HG03469 (cell line): ENCODE data around the gene SLC26A9.

Source experiments
- ATAC-seq: cut with Tn5 transposase; IDR thresholded peaks from one replicate; pipeline ENCODE4 v1.9.1; 2021; ENCODE audit warnings: mild to moderate bottlenecking, moderate library complexity, moderate number of reproducible peaks; ENCODE audit not compliant: unreplicated experiment

Gene SLC26A9

DNA sequence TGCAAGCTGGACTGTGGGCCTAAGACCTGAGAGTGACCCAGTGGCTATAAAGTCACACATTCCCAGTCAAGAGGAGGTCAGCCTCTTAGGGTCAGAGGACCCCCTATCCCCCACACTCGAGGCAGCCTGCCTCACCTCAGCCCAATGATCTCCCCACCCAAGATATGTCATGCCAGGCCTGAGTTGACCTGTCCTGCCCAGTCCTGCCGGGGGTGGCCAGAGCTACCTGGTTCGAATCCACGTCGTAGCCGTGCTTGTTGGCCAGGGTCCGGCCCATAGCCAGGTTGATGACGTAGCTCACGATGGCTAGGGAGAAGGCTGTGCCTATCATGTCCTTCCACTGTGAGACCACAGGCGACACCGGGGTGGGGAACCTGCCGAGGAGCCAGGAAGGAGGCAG, 15.6 kb downstream of the SLC26A9 start:
- no peak for ATAC-seq

DNA sequence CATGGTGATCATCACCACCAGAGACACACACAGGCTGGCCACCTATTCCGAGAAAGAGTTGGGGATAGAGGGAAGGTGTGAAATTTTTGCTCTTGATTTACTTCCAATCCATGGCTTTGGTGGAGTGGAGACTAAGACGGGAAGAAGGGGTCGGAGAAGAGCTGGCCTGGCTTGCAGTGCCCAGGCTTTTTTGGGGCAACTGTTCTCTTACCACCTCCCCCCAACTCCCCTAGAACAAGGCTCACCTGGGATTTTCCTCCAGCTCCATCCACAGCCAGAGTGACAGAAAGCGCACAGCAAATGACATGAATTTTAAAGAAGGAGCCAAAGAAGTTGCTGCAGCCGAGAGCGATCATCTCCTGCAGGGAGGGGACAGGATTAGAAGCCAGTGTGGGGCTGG, 16.0 kb downstream of the SLC26A9 start:
- ATAC-seq: no peak

DNA sequence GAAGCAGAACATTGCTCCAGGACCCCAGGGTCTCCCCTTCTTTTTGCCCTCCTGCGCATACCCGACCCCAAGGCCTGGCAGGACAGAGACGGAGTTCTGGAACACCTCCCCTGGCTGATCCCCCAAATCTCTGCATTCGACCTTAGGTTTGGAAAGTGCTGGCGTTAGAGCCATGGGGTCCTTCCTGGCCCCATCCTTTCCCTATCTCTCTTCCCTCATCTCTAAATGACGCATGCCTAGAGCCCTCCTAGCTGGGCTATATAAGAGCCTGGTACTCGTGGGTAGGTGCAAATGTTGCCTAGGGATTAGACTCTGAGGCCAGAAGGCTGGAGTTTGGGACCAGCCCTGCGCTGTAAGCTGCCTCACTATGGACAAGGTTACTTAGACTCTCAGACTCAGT, 16.6 kb downstream of the SLC26A9 start:
- ATAC-seq: no peak

DNA sequence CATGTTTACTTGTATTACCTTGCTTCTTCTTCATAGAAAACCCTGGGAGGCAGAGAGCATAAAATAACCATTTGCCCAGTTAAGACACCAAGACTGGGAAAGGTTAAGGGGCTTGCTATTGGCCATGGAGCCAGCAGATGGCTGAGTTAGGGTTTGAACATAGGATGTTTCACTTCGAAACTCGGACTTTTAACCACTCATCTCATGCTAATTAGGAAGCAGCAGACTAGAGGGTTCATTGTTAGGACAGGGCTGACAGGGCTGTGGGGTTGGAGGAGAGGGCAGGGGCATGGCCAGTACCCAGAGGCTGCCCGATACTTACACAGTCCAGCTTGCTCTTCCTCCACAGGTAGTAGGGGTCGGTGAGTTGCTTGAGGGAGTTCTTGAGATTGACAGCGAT, 17.0 kb downstream of the SLC26A9 start:
- no peak for ATAC-seq

DNA sequence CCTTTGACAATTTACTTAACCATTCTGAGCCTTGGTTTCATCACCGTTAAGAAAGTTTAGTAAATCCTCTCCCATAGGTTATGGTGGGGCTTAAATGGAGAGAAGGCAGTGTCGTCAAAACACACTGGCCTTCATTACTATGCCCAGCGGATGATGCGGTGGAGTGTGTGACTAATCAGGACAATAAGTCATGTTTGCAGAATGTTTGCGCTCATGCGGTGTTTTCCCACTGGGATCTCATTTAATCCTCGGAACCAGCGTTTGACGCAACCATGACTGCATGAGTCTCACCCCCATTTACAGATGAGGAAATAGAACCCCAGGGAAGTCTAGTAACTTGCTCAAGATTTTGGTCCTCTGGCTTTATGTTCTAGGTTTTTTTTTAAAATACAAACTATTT, 17.5 kb downstream of the SLC26A9 start:
- ATAC-seq: no peak

DNA sequence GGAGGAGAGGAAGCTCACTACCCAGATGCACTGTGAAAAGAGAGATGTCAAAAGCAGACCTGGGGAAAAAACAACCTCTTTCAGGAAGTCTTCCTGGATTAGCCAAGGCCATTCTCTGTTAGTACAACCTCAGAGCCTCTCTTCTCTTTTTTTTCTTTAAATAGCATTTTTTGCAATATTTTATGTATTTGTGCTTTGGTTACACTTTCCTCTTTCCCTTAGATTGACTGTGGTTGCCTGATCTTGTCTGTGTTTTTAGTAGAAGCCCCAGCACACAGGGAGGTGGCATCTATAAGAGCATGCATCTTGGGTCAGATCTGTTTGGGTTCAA, 18.8 kb downstream of the SLC26A9 start:
- ATAC-seq: no peak

DNA sequence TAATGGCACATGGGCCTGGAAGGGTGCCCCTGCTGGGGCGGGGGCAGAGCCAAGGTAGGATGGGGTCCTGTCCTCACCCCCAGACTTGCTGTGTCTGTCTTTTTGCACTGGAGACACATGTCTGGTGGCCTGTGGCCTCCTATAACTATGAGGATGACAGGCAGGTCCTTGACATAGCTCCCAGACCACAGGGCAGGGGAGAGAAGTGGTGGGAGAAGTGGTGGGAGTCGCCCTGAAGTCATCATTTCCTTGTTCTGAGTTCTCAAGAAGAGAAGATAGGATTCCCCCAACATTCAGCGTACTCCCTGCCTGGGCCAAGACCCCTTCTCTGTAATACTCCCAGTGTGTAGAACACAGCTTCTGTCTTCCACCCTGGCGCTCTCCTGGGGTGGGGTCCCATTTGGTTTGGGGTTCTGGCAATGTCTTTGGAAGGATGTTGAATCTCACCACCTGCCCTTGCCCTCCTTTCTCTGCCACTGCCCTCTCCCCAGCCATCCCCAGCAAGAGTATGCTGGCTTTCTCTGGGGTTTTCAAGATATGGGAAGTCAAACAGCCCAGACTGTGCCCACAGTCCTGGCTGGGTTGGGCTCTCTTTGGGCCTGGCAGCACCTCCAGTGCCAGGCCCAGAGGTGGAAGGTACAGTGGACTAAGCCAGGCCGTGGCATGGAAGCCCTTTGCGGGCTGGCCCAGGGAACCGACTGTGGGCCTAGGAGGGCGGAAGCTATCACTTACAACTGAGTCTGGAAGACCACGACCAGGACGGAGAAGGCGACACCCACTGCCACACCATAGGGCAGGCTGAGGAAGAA, 19.4 kb downstream of the SLC26A9 start:
- ATAC-seq: no peak

DNA sequence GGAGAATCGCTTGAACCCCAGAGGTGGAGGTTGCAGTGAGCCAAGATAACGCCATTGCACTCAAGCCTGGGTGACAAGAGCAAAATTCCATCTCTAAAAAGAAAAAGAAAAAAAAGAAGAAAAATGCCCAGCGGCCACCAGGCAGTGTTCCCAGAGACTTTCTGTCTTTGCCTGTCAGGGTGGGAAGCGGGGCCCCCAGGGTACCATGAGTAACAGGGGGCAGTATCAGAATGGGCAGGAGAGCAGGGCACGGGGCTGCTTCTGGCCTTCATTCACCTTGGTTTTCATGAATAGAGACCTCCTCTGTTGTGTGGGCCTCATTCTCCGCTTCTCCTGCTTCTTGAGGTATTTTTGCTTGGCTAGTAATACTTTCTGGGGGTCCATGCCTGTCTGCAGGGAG, 20.4 kb downstream of the SLC26A9 start:
- ATAC-seq: no peak

DNA sequence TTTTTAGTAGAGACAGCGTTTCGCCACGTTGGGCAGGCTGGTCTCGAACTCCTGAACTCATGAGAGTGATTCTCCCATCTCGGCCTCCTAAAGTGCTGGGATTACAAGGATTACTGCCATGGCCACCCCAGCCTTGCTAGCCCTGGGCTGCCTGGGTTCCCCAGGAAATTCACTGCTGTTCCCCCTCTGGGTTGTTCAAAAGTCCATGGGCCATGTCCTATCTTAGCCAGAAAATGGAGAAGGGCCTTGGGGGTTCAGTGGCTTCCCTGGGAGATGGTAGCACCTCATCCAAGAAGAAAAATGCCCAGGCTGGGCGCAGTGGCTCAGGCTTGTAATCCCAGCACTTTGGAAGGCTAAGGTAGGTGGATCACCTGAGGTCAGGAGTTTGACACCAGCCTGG, 20.9 kb downstream of the SLC26A9 start:
- ATAC-seq: no peak

DNA sequence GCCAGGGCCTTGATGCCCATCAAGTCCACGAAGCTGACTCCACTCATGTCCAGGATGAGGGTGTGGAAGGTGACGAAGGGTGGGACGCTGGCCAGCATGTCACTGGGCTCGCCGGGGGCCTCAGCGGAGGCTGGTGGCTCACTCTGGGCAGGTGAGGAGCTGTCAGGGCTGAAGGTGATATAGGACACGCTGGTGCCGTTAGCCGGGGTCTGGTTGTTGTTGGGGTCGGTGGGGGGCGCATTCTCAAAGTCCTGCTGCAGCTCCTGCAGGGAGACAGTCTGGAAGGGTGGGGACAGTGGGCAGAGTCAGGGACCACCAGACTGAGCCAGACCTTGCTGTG, 21.7 kb downstream of the SLC26A9 start:
- ATAC-seq: no peak

DNA sequence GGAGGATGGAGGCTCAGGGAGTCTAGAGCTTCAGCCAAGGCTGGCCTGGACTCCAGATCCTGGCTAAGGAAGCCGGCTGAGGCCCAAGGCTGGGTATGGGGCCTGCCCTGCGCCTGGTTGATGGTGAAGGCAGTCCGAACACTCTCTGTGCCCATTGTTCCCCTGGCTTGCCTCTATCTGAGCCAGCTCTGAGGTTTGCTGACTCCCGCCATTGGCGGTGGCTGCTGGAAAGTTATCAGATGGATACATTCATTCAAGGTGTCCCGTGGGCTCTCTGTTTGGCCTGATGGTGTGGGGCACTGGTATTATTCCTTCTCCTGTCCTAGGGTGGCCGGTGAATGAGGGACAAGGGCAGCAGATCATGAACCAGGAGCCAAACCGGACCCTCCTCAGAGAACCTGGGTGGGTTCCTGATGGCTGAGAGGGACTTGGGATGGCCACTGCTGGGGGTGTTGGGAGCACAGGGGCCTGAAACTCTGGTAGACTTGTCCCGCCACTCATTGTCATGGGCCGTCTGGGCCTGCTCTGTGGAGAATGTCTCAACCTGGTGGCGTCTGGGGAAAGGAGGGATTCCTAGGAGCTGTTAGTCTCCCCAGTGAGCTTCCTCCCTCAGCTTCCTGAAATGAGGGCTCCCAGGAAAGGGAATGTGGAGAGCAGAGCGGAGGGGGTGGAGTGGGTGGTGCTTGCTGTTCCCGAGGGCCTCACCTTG, 22.2 kb downstream of the SLC26A9 start:
- no peak for ATAC-seq

DNA sequence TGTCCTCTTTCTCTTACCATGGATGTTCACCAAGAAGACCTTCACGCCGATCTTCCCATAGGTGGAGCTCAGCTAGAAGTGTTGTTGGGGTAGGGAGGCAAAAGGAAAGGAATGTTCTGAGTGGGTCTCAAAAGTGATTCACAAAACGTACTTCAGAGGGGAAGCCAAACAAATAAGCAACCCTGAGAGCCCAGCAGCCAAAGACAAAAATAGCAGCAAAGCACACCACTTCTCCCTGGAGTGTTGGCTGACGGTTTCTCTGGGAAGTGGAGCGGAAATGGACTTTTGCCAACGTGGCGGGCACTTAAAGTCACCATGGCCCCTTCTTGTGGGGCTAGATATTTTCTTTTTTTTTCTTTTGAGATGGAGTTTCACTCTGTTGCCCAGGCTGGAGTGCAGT, 23.1 kb downstream of the SLC26A9 start:
- ATAC-seq: no peak

DNA sequence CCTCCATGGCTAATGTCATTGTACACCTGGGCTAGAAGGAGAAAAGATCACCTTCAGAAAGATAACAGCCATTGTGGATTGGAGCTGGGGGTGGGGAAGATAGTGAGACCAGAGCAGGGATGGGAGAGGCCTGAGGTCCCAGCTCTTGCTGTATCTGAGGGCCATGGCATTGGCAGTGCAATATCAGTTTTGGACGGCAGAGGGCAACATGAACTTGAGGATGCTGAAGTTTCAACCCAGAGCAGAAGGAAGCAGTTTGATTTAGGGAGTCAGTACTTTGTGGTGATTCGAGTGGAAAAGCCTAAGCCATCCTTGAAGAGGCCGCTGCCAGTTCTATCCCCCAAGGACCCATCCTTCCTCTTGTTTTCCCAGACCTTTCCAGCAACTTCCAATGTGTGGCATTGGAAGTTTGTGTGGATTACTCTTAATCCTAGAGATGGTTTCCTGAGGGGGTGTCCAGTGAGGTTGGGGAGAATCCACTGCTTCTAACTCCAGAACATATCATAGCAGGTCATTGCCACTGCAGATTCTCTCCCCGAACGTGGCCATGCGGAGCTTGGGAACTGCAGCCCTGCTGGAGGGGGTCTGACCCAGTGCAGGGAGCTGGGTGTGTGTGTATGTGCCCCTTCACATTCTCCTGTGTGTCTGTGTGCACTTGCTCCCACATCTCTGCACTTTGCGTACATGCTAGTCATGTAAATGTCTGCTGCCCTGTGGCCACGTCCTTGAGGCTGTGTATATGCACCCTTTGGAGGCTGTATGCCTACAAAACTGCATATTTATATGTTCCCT, 24.1 kb downstream of the SLC26A9 start:
- no peak for ATAC-seq

DNA sequence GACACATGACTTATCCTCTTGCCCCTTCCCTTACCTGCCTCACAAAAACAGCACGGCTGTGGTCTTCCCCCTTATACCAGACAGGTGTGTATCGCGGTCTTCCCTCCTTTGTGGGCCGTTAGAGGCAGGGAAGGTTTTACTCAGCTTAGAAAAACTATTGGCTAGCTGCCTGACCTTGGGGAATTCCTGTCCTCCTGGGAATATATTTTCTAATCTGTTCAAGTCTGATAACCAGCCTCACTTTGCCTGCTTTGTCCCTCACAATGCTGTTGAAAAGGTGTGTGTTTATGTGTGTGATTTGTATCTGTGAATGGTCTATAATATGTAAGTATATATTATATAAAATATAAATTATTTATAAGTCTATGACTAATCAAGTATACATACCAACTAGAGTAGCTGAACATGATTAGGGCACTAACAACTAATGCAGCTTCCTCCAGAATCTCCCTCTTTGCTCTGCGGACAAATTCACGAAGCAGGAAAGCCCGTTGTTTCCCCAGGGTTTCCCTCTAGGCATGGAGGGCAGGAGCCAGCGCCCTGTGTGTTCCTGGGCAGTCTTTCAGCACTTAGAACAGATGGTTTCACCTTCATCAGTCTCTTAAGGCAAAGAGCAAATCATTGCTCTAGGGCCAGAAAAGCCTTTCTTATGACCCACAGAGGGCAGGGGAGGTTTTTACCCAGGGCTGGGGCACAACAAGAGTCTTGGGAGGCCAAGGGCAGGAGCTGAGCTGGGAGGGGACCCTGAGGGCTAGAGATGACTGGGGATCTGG, 25.6 kb downstream of the SLC26A9 start:
- ATAC-seq: no peak

DNA sequence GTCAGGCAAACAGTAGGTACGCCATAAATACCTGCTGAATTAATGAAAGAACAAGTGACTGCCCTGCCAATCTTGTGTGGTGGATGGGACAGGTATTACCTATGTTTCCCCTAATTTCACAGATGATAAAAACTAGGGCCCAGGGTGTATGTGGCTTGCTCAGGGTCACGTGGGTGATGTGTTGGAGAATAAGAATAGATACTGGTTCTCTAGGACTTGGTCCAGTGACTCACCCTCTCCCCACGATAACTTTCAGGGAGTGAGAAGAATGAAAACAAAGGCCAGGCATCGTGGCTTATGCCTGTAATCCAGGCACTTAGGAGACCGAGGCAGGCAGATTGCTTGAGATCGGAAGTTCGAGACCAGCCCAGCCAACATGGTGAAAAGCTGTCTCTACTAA, 26.7 kb downstream of the SLC26A9 start:
- ATAC-seq: no peak

DNA sequence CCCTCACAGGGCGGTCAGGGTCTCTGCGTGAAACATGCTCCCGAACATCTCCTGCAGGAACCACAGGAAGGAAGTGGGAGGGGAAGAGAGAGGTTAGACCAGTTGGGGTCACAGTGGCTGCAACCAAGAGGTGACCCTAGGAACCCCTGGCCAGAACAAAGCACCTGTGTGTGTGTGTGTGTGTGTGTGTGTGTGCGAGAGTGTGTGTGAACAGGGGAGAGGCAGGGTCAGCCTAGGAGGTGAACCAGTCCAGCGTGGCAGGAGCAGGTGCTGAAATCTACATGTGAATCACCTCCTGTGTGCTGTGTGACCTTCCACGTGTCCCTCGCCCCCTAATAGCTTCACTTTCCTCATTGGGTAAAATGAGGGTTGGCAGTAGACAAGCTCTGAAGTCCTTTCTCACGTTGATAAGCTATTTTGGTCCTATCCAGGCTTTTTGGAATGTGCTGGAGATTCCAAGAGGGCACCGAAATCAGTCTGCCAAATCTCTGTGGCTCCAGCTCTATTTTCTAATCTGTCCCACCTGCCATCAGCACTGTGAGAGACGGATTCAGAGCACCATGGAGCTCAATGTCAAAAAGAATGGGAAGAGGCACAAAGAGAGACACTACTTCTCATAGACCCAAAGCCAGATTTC, 27.8 kb downstream of the SLC26A9 start:
- ATAC-seq: no peak

DNA sequence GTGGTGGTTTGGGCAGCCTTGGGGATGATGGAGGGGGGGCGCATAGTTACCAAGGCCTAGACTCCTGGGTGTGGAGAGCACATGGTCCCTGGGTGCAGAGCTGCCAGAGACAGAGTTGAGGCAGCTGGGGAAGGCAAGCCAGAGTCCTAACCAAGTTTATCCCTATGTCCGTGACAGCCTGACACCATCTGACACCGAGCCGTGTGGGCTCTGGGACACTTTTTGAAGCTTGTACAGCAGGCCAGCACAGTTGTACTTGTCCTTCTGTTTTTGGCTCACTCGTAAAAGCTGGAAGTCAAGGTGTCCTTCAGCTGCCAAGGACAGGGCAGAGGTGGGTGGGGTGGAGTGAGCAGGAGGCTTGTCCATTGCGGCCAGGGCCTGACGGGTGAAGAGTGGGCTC, 28.5 kb downstream of the SLC26A9 start:
- ATAC-seq: no peak

DNA sequence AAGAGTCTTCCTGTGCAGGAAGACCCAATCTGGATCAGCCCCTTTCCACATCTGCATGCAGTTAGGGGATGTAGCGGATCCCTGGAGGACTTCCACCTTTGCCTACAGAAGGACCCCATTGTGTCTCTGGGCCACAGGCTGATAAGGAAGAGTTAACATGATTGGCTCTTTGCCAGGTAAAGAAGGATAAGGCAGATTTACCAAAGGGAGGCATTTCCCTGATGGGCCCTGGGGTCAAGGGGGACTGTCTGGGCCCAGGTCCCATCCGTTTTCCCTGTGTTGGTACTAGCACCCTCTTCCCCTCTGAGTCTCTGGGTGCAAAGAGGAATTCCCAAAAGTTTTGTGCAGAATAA, 29.1 kb downstream of the SLC26A9 start:
- ATAC-seq: no peak

DNA sequence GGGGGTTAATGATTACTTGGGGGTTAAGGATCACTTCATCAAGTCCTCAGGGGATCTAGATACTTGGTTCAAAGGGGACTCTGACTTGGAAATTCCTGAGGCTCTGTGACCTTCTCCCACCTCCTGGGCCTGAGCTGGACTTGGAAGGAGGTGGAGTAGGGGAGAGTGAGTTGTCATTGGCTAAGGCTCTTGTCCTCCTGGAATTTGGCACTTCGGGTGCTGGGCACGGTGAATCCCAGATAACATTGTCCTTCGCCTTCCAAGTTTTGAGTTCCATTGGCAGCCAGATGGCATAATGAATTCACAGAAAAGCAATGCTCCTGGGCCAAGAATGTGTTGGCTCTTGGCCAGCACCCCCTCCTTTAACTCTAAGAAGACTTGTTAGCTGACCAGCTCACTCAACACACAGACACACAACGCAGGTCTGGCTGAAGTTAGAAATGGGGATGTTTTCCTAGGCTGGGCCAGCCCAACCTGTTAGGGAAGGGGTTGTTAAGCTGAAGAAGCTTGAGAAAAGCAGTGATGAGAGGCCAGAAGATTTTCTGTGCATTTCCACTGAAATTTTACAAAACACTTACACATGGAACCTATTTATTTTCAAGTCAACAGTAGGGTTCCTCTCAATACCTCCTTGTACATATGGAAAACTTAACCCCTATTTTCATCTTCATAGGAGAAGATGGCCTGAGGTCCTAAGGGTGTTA, 29.7 kb downstream of the SLC26A9 start:
- ATAC-seq: no peak

DNA sequence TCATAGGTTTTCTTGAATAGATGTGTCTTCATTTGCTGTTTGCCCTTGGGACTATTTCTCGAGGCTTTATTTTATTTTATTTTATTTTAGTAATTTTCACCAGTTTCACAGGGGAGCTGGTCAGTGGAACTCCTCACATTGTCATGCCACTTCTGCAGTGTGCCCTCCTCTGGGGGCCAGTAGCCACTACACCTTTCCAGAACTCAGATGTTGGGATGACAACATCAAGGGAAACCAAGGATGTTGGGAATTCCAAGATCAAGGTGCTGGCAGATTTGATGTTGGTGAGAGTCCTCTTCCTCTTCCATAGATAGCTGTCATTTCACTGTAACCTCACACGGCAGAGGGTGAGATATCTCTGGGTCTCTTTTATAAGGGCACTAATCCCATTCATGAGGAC, 35.5 kb downstream of the SLC26A9 start:
- ATAC-seq: no peak
